NCI-H774 (cell line): ENCODE measurements around the gene DDX31.

Source experiments
- DNase-seq: peaks from one replicate; lab custom pipeline; 2025; lab: John Stamatoyannopoulos, UW

Gene DDX31

GRCh38 chr9:132637351-132637750, 32.4 kb downstream of the DDX31 start:
- peak; percentile 86 for DNase-seq

GRCh38 chr9:132634327-132634726, 35.5 kb downstream of the DDX31 start:
- DNase-seq: no peak

GRCh38 chr9:132632413-132633129, 37.2 kb downstream of the DDX31 start:
- no peak for DNase-seq

- DNase-seq: no peak
Observed at GRCh38 chr9:132631685-132632084, 38.1 kb downstream of the DDX31 start.

- no peak for DNase-seq
Observed at GRCh38 chr9:132631280-132631679, 38.5 kb downstream of the DDX31 start.

GRCh38 chr9:132630811-132631210, 39.0 kb downstream of the DDX31 start:
- no peak for DNase-seq

GRCh38 chr9:132630116-132630515, 39.7 kb downstream of the DDX31 start:
- no peak for DNase-seq

- no peak for DNase-seq
Observed at GRCh38 chr9:132628746-132629145, 41.0 kb downstream of the DDX31 start.

GRCh38 chr9:132627594-132627993, 42.2 kb downstream of the DDX31 start:
- no peak for DNase-seq

- no peak for DNase-seq
Observed at GRCh38 chr9:132627106-132627505, 42.7 kb downstream of the DDX31 start.

GRCh38 chr9:132626285-132626684, 43.5 kb downstream of the DDX31 start:
- DNase-seq: no peak

GRCh38 chr9:132622159-132622558, 47.6 kb downstream of the DDX31 start:
- DNase-seq: no peak

GRCh38 chr9:132616725-132617124, 53.1 kb downstream of the DDX31 start:
- DNase-seq: no peak

GRCh38 chr9:132615774-132616173, 54.0 kb downstream of the DDX31 start:
- no peak for DNase-seq

GRCh38 chr9:132614324-132614723, 55.5 kb downstream of the DDX31 start:
- no peak for DNase-seq

- no peak for DNase-seq
Observed at GRCh38 chr9:132610661-132611060, 59.1 kb downstream of the DDX31 start.

- DNase-seq: no peak
Observed at GRCh38 chr9:132609829-132610228, 60.0 kb downstream of the DDX31 start.

- no peak for DNase-seq
Observed at GRCh38 chr9:132609184-132609583, 60.6 kb downstream of the DDX31 start.

- DNase-seq: no peak
Observed at GRCh38 chr9:132606066-132606465, 63.7 kb downstream of the DDX31 start.

GRCh38 chr9:132605387-132605786, 64.4 kb downstream of the DDX31 start:
- no peak for DNase-seq

GRCh38 chr9:132602207-132602606, 67.6 kb downstream of the DDX31 start:
- no peak for DNase-seq

- no peak for DNase-seq
Observed at GRCh38 chr9:132600326-132600984, 69.3 kb downstream of the DDX31 start.

- no peak for DNase-seq
Observed at GRCh38 chr9:132597073-132597775, 72.6 kb downstream of the DDX31 start.
